ENCODE measurements around the gene CDC42BPB.
A peak's percentile ranks its signal among the peaks of the same experiment; 100 is the strongest.

Gene CDC42BPB

GRCh38 chr14:102943454-102943853, 113.9 kb downstream of the CDC42BPB start:
- DNase-seq (ENCODE audit: low spot score): peak; percentile 27

- DNase-seq (ENCODE audit: low spot score): no peak
Observed at GRCh38 chr14:102942069-102942468, 115.3 kb downstream of the CDC42BPB start.

- no peak for DNase-seq (ENCODE audit: low spot score)
Observed at GRCh38 chr14:102941419-102942011, 115.8 kb downstream of the CDC42BPB start.

DNA sequence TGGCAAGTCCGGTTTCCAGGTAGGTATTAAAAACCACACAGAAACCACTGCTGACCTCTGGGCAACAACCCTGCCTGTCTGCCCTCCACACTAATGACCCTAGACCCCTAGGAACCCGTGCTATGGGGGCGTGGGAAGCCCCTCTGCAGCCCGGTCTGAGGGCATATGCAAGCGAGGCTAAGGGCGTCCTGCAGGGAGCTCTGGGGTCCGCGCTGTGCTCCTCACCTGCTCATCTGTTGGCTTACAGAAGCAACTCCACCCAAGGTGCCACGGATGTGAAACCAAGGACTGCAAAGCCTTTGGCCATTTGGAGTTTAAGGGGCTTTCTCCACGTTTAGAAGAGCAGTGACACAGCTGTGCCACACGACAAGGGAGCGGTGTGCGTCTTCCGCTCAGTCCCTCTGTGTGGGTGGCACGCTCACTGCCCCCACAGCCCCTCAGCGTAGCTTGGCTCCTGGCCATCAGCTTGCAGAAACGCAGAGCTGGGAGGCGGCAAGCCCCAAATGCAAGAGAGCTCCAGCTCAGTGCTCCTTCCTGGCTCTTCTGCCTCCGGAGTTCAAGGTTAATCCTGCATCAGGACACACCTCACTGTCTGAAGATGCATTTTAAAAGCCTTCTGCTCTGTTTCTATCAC, 116.5 kb downstream of the CDC42BPB start:
- DNase-seq (ENCODE audit: low spot score): no peak

DNA sequence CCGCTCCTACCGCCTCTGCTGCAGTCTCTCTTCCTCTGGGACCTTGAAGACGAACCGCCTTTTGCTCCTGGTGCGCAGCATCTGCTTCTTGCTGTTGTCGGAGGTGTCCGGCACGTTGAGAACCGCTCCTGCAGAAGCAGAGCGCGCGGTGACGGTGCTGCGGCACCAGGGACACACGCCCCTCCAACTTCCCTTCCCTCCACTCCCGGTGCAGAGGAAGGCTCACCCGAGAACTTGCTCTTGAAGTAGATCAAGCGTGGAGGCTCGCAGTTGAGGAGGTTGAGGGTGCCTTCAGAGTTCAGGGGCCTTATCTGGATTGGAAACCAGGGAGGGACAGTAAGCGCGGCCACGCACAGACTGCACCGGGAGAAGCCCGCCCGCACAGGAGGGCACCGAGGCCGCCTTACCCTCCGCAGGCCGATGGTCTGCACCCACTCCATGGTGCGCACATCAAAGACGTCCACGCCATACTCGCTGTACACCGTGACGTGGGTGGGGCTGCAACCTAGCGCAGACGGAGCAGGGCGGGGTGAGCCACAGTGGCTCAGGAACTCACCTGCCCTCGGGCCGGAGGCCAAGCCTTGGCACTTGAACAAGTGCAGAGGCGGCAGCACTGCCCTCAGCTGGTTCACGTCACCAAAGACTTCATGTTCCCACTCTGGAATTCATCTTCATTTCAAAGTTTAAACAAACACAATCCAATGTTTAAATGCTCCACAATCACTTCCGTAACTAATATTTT, 117.4 kb downstream of the CDC42BPB start:
- DNase-seq (ENCODE audit: low spot score): no peak

GRCh38 chr14:102939329-102939728, 118.0 kb downstream of the CDC42BPB start:
- DNase-seq (ENCODE audit: low spot score): no peak

DNA sequence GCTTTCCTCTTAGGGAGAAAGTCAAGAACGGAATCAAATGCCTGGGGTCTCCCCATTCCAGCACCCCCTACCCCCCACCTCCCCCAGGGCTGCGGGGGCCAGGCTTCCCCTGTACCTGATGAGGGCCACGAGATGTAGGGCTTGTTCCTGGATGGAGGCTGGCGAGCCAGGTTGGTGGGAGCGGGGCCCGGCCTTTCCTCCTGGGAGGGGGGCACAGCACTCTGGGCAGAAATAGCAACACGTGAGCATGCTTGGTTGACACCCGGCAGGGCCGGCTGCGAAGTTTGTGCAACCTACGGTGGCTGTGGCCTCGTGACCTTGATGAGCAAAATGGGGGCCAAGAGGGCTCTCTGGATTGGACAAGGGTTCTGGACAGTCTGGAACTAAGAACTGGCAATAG, 119.2 kb downstream of the CDC42BPB start:
- no peak for DNase-seq (ENCODE audit: low spot score)

DNA sequence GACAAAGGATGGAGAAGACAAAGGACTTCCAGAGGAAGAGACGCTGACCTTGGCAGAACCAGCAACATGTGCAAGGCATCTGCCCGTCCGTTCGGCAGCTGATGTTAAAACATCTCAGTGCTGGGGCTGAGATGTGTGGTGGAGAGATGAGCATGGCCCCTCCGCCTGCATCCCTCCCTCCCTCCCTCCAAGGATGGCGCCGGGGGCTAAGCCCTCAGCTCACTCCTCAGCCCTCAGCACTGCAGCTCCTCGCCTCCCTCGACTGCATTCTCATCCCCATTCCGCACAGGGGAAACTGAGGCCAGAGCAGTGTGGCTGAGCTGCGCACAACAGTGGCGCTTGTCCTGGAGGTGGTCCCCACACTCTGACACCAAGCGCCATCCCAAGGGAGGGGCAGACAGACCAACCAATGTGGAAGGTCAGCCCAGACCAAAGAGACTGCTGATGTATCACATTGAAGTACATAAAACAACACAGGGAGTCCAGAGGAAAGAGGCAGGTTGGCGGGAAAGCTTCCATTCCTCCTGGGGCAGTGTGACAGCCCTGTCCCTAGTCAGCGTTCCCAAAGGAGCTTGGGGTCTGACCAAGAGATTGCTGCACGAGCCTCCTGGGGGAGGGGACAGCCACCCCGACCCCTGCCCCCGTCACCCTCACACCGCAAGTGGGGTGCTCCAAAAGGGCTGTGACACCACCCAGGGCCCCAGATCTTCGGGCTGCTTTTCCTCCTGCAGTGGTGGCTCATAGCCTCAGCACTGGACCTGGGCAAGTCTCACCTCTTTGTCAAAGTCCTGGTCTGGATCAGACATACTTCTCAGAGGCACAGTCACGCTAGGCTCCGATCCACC, 119.8 kb downstream of the CDC42BPB start:
- DNase-seq (ENCODE audit: low spot score): no peak

DNA sequence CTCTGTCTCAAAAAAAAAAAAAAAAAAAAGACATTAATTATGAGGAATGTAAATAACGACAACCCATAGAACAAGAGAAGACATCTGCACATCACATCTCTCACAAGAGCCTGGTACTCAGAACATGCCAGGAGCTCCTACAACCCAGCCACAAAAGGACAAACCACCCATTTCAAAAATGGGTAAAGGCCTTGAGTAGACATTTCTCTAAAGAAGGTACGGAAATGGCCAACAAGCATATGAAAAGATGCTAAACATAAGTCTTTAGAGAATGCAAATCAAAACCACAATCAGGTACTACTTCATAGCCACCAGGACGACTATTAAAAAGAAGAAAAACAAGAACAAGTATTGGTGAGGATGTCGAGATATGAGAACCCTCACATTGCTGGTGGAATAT, 121.6 kb downstream of the CDC42BPB start:
- DNase-seq (ENCODE audit: low spot score): no peak

DNA sequence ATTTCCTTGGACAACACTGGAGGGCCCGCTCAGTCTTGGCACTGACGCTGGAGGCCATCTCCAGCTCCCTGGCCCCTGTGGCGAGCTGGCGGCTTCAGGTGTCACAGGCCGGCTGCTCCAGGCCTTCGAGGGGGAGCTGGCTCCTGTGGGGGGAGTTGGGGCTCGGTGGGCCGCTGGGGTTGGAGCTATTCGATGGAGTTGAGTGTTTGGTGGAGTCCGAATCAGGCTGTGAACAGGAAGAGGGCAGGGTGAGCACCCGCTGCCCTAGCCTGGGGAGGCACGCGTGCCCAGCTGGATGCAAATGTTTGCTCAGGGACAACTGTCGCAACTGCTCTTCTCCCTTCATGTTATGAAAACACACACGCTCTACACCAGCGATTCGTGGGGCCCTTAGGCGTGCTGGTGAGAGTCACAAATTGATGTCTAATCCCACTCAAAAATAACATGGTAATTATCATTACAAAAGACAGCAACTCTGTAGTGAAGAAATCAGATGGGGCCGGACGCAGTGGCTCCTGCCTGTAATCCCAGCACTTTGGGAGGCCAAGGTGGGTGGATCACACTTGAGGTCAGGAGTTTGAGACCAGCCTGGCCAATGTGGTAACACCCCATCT, 123.6 kb downstream of the CDC42BPB start:
- no peak for DNase-seq (ENCODE audit: low spot score)

GRCh38 chr14:102932484-102933248, 124.7 kb downstream of the CDC42BPB start:
- no peak for DNase-seq (ENCODE audit: low spot score)

DNA sequence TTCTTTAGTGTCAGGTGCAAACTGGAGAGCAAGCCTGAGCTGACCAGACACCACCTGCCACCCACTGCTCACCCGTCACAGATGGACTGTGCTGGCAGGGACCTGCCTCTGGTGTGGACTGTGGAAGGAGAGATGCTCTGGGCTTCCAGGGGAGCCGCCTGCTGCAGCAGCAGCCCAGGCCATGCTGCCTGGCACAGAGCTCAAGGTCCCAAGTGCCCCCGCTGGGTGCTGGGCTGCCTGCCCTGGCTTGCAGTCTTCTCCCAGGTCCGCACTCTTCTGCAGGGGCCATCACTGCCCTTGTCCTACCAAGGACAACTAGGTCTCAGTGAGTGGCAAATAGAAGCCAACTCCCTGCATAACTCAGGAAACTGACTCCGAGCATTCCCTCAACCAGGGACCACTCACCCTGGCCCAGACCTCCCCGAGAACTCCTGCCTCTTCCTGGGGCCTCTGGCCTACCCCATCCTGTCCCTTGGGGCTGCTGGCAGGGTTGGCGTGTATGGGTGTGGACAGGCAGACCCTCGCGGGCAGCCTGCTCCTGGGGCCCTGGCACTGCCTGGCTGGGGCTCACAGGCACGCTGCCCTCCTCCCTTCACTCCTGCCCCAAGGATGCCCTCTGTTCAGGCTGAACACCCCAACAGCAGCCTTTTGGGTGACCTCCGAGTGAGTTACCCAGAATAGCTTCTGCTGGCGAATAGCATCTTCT, 125.6 kb downstream of the CDC42BPB start:
- no peak for DNase-seq (ENCODE audit: low spot score)

DNA sequence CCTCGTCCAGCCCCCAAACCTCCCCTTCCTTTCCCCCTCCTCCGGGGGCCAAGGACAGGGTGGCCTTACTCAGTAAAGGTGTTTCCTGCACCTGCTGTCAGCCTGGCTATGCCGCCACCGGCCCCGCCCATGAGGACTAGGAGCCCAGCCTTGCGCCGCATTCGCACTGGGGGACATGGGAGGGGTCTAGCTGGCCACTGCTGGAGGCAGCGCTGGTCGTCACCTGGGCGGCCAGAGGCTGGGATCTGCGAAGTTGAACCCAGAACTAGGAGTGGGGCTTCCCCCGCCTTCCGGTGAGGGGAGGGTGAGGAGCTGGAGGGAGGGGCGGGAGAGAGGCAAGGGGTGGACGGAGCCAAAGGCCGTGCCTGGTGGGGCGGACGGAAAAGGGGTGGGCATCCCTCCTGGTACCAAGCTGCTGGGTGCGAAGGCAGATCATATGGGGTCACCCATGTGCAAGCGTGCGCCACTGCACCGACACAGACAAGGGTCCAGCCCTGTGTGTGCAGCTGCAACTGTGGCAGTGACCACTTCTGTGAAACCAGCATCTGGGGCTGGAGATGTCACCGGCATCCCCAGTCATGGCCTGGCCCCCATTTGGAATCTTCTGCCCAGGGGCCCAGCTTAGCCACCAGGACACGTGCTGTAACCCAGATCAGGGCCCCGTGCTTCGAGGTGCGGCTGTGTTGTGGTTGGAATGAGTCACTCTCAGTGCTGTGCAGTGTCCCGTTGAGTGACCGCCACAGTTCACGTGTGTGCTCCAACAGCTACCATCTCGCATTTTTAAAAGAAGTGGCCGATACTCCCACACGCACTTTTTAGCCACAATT, 126.4 kb downstream of the CDC42BPB start:
- DNase-seq (ENCODE audit: low spot score): no peak

GRCh38 chr14:102930138-102930752, 127.1 kb downstream of the CDC42BPB start:
- peak; percentile 84 for DNase-seq (ENCODE audit: low spot score)

GRCh38 chr14:102929241-102930137, 127.9 kb downstream of the CDC42BPB start:
- DNase-seq (ENCODE audit: low spot score): peak; percentile 63

- DNase-seq (ENCODE audit: low spot score): peak; percentile 85
Observed at GRCh38 chr14:102928412-102929240, 128.7 kb downstream of the CDC42BPB start.

GRCh38 chr14:102927878-102928411, 129.4 kb downstream of the CDC42BPB start:
- no peak for DNase-seq (ENCODE audit: low spot score)

All from D341Med (cell line).